Heart right ventricle (tissue), 16 donors: Measurements from ENCODE around the gene CRYBA4. TPM values are rescaled to one million over a fixed set of nuclear protein-coding genes. Genes with fewer than 3 reads are reported as not detected.
A peak's percentile ranks its signal among the peaks of the same experiment; 100 is the strongest.

ENCODE experiments used
- ATAC-seq, 8 donors: fragments of 200-7000 bp; cut with Tn5 transposase; one replicate each; pipeline ENCODE4 v1.9.1; 2020; ENCODE audit warnings: mild to moderate bottlenecking in 8 of 8, moderate library complexity in 8 of 8, moderate number of reproducible peaks in 1 of 8
- DNase-seq, 2 donors: peaks; one replicate each; pipeline ENCODE4 v3.0.0-alpha.2; 2020
- H3K27ac ChIP-seq, 10 donors: fragments of 200-600 bp; sonication (generic) in 2 of 10; one replicate each; pipeline versions ENCODE4 v1.5.0 to v1.8.0; 2020 to 2022; ENCODE audit warnings: mild to moderate bottlenecking in 3 of 10
- H3K27me3 ChIP-seq, 7 donors: fragments of 200-600 bp; one replicate each; pipeline ENCODE4 v1.8.0; 2021 to 2022; ENCODE audit warnings: mild to moderate bottlenecking in 2 of 7
- H3K36me3 ChIP-seq, 9 donors: fragments of 200-600 bp; sonication (generic) in 1 of 9; one replicate each; pipeline versions ENCODE4 v1.5.0 to v1.8.0; 2020 to 2022; ENCODE audit warnings: mild to moderate bottlenecking in 2 of 9
- H3K4me1 ChIP-seq, 9 donors: fragments of 200-600 bp; sonication (generic) in 1 of 9; one replicate each; pipeline versions ENCODE4 v1.5.0 to v1.8.0; 2020 to 2022; ENCODE audit warnings: mild to moderate bottlenecking in 4 of 9
- H3K4me3 ChIP-seq, 10 donors: fragments of 200-600 bp; sonication (generic) in 2 of 10; one replicate each; pipeline versions ENCODE4 v1.5.0 to v1.8.0; 2020 to 2022; ENCODE audit warnings: mild to moderate bottlenecking in 7 of 10, moderate library complexity in 2 of 10
- H3K9me3 ChIP-seq, 11 donors: fragments of 200-600 bp in 10 of 11; sonication (generic) in 2 of 11; one replicate each; pipeline versions ENCODE4 v1.5.0 to v1.8.0; 2013 to 2022; ENCODE audit warnings: mild to moderate bottlenecking in 2 of 11, control low read depth in 1 of 11, moderate library complexity in 1 of 11
- CTCF ChIP-seq, 9 donors: fragments of 200-600 bp; sonication (generic) in 2 of 9; IDR thresholded peaks; one replicate each; pipeline versions ENCODE4 v1.5.0 to v1.8.0; 2021 to 2022; ENCODE audit warnings: antibody characterized with exemption in 9 of 9, mild to moderate bottlenecking in 5 of 9, moderate library complexity in 1 of 9
- WGBS, 2 donors: extraction: QIAGEN DNeasy Blood & Tissue Kit; methylation state at CpG; one replicate each; pipeline ENCODE4 v1.1.7; 2013; ENCODE audit warnings: inconsistent platforms in 1 of 2; 5-methylcytosine and 5-hydroxymethylcytosine counted together
- intact Hi-C, 10 donors: fragments of 100-400 bp; cut with DNase I; formaldehyde crosslinking; loops; one replicate each; pipeline versions ENCODE4 v1.11.1 to v1.14.2; 2022
- polyA plus RNA-seq, 2 donors: library from polyadenylated mRNA; stranded (reverse); fragments of 200-250 nt; gene quantifications; one replicate each; pipeline ENCODE4 v1.2.3, GENCODE V29; 2013
- total RNA-seq, 10 donors: library from RNA; stranded (reverse); fragmentation: NEBNext Ultra II Directional in 3 of 10; extraction: Animal tissue kit (Norgen Biotek cat#: 25700) in 3 of 10; gene quantifications; one replicate each; pipeline versions ENCODE4 v1.2.1 to v1.2.4, GENCODE V29; 2021 to 2023
- donor health status: Arrhythmogenic right ventricular cardiomyopathy.
- donor health status: ischemic (EF 13 %, LVEDD 7.1; RV severe dilation, severe dysfunction).
- donor health status: healthy with polysubstance abuse.
- donor health status: DM: no; HTN: yes; CAD: no.
- donor health status: DM: no; HTN: no; CAD: no.
- donor health status: ischemic (EF 25% LVEDD 6.9; RV normal size, moderate dysfunction).
- donor health status: ischemic (EF 25% LVEDD 5.7; RV mildly dilated, moderate dysfunction).
- donor health status: healthy.
- donor health status: DM: yes; HTN: yes; CAD: no.
- donor health status: Ischemic cardiomyopathy.
- donor health status: ischemic (EF 35%, LVEDD 5.7; RV mildly dilated, moderate dysfunction).
- donor health status: nonischemic (EF 11% LVEDD 7.7; RV severe dilation, severe dysfunction).
- donor health status: DM: yes; HTN: yes; CAD: no.
- donor health status: PGD.
- donor health status: ischemic (EF 29% LVEDD 5.4; RV normal size, mild dysfunction).
- donor health status: nonischemic (EF 23%, LVEDD 6.1; RV moderate dilation, normal function).

CRYBA4 gene
- total and polyA plus RNA-seq, 12 donors, result 0.42 TPM; not detected in 11

GRCh38 chr22:26635117-26635516 is 13.4 kb downstream of the CRYBA4 start:
- WGBS, 2 donors, result 84 to 90% methylated on average over 2 of the region's 2 CpGs
- H3K36me3 ChIP-seq, result no peaks in the 10 kb centered on the region
- peaks cover 0 to 6% (median 0%) of the 10 kb centered on the region in 7 donors for H3K27me3 ChIP-seq
- intact Hi-C loops, result no loop called here
- TF ChIP-seq CTCF (IDR thresholded peaks at IDR 0.05), result no peak
- no peak overlapping the region for H3K4me3 ChIP-seq
- DNase-seq, result no peak
- no peak for ATAC-seq
- H3K4me1 ChIP-seq, result peaks cover 0 to 17% (median 5%) of the 10 kb centered on the region in 9 donors
- peaks cover 0 to 9% (median 0%) of the 10 kb centered on the region in 11 donors for H3K9me3 ChIP-seq
- H3K27ac ChIP-seq, result no peak overlapping the region

GRCh38 chr22:26636296-26636695 is 14.5 kb downstream of the CRYBA4 start:
- 44 to 51% methylated on average over 1 of the region's 1 CpG for WGBS, 2 donors
- no peak for TF ChIP-seq CTCF (IDR thresholded peaks at IDR 0.05)
- ATAC-seq (no peak), DNase-seq (no peak)
- intact Hi-C loops, result no loop called here
- Histone ChIP-seq H3K27ac (no peak overlapping the region), H3K4me3 (no peak overlapping the region), H3K27me3 (peaks cover 0 to 18% (median 0%) of the 10 kb centered on the region in 7 donors), H3K9me3 (no peaks in the 10 kb centered on the region), H3K4me1 (peaks cover 0 to 17% (median 5%) of the 10 kb centered on the region in 9 donors), H3K36me3 (no peaks in the 10 kb centered on the region)

- peak; percentile 29 to 54 for DNase-seq
- H3K4me3 ChIP-seq, result no peak overlapping the region
- H3K9me3 ChIP-seq, result no peaks in the 10 kb centered on the region
- peak overlapping the region in 9 of 10 donors; percentile 29 to 82 (median 68) for H3K27ac ChIP-seq
- ATAC-seq, result peak in 6 of 8 donors; percentile 36 to 63 (median 57)
- peak in 5 of 9 donors; percentile 17 to 27 (median 19) for TF ChIP-seq CTCF (IDR thresholded peaks at IDR 0.05)
- no peaks in the 10 kb centered on the region for H3K36me3 ChIP-seq
- 36 to 47% methylated on average over 8 of the region's 8 CpGs for WGBS, 2 donors
- intact Hi-C loops, result no loop called here
- peaks cover 0 to 39% (median 18%) of the 10 kb centered on the region in 9 donors for H3K4me1 ChIP-seq
- H3K27me3 ChIP-seq, result peaks cover 0 to 26% (median 7%) of the 10 kb centered on the region in 7 donors
Measured at GRCh38 chr22:26642465-26643417, 21.0 kb downstream of the CRYBA4 start.

- H3K4me3 ChIP-seq, result no peak overlapping the region
Measured at GRCh38 chr22:26643418-26644100, 21.8 kb downstream of the CRYBA4 start.

More at GRCh38 chr22:26643418-26644100, 21.8 kb downstream of the CRYBA4 start:
- no peaks in the 10 kb centered on the region for H3K9me3 ChIP-seq
- H3K4me1 ChIP-seq, result peaks cover 0 to 47% (median 18%) of the 10 kb centered on the region in 9 donors
- 85 to 88% methylated on average over 15 of the region's 15 CpGs for WGBS, 2 donors
- DNase-seq (no peak), ATAC-seq (no peak)
- H3K27ac ChIP-seq, result peak overlapping the region in 9 of 10 donors; percentile 29 to 82 (median 70)
- no peaks in the 10 kb centered on the region for H3K36me3 ChIP-seq
- intact Hi-C loops, result no loop called here
- no peak for TF ChIP-seq CTCF (IDR thresholded peaks at IDR 0.05)
- H3K27me3 ChIP-seq, result peaks cover 3 to 32% (median 14%) of the 10 kb centered on the region in 7 donors
